GM18873 (cell line): ENCODE results near the gene ANKRD13D.

ENCODE experiments used
- ATAC-seq: cut with Tn5 transposase; IDR thresholded peaks from one replicate; pipeline ENCODE4 v1.9.1; 2021; ENCODE audit warnings: mild to moderate bottlenecking, moderate library complexity, moderate number of reproducible peaks; ENCODE audit not compliant: unreplicated experiment, low FRiP score

ANKRD13D gene

GRCh38 chr11:67349928-67350465 lies 60.9 kb downstream of the ANKRD13D start:
- ATAC-seq, result no peak

GRCh38 chr11:67351275-67352005 lies 62.3 kb downstream of the ANKRD13D start:
- no peak for ATAC-seq
